NOMO-1 treated with dmso at 0.1 percent for 144 hours (cell line): ENCODE measurements around the gene GSK3B.
"Not testable (repeated sequence)": the region's sequence is repeated elsewhere in the genome, so short reads cannot be mapped to it uniquely, and the experiment has no call there.

ENCODE experiments used
- DNase-seq: peaks from one replicate; lab custom pipeline; 2025; ENCODE audit not compliant: unreplicated experiment; lab: John Stamatoyannopoulos, UW

GSK3B gene

DNA sequence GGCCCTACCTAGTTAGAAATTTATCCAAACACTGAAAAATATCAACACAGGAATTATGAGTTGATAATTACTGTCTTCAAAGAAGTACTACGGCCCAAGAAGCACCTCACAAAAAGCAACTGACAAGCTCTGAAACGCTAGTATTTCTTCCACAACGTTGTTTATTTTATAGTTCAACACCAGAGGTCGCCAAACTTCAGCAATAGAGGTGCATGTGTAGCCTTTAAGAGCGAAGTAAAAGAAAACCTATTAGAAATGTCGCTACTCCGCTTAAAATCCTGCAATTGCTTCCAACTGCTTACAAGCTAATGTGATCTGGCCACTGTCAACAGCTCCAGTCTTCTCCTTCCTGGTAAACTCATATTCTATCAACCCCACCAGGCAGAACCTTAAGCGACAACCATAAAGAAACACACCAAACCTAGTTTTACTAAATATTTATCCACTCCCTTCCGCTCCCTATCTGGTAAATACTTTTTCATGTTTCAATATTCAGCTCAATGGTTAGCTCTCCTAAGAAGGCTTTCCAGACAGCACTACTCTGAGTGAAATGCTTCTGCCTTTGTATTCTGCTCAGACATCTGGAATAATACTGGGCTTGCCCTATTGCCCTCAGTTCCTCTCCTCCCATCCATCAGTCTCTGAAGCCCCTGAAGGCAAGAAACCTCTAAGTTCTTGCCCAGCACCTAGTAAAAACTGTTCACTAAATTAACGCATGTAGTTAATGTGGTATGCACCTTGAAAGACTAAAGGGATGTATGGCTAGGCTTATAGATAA is 202.1 kb downstream of the GSK3B start:
- DNase-seq = peak; percentile 33

DNA sequence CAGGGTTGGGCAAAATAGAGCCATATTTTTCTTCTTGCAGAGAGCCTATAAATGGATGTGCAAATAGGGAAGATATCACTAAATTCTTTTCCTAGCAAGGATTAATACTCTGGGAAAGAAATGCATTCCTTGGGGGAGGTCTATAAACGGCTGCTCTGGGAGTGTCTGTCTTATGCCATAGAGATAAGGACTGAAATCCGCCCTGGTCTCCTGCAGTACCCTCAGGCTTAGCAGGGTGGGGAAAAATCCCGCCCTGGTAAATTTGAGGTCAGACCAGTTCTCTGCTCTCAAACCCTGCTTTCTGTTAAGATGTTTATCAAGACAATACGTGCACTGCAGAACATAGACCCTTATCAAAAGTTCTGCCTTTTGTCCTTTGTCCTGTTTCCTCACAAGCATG is 205.6 kb downstream of the GSK3B start:
- DNase-seq = not testable (repeated sequence)

DNA sequence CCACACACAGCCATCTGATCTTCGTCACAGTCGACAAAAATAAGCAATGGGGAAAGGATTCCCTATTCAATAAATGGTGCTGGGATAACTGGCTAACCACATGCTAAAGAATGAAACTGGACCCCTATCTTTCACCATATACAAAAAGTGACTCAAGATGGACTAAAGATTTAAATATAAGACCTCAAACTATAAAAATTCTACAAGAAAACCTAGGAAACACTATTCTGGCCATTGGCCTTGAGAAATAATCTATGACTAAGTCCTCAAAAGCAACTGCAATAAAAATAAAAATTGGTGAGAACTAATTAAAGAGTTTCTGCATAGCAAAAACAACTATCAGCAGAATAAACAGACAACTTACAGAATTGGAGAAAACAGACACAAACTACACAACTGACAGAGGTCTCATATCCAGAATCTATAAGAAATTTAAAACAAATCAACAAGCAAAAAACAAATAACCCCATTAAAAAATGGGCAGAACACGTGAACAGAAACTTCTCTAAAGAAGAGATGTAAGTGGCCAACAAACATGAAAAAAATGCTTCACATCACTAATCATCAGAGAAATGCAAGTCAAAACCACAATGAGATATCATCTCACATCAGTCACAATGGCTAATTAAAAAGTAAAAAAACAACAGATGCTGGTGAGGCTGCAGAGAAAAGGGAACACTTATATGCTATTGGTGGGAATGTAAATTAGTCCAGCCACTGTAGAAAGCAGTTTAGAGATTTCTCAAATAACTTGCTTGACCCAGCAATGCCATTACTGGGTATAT is 208.3 kb downstream of the GSK3B start:
- no peak for DNase-seq

DNA sequence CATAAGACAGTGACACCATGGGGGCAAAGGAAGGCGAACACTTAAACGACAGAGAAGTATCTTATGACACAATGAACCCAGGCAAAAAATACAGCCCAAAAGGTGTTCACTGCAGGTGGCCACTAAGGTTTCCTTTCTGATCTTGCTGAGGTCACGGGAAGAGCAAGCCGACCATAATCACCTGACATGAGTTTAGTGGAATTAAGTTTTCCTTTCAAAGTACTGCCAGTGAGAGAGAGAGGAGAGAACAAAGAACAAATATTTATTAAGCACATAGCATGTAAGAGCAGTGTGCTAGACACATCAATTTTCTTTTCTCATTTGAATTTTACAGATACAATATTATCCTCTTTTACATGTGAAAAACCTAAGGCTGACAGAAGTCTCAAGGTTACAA is 210.1 kb downstream of the GSK3B start:
- no peak for DNase-seq

DNA sequence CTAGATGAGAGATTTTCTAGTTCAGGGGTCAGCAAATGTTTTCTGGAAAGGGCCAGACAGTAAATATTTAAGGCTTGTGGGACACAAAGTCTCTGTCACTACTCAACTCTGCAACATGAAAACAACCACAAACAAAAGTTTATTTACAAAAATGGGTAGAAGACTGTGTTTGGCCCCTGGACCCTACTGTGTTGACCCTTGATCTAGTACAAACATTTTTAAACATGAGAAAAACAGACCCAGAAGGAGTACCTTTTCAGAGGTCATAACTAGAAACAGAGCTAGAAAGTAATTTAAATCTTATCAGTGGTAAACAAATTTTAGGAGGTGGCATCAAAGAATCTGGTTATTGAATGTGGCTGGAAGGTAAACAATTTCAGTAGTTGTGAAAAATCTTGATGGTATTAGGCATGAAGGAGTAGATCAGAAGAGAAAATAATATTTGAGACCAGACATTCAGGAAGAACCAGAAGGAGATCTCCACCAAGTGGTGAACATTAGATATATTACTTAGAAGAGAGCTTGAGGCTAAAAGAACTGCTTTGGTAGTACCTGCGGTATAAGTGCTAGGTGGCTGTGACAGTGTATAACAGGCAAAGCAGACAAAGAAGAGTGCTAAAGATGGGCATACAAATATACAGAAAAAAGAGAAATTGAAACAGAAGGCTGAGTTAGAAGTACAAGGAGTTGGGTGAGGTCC is 210.6 kb downstream of the GSK3B start:
- DNase-seq = no peak

DNA sequence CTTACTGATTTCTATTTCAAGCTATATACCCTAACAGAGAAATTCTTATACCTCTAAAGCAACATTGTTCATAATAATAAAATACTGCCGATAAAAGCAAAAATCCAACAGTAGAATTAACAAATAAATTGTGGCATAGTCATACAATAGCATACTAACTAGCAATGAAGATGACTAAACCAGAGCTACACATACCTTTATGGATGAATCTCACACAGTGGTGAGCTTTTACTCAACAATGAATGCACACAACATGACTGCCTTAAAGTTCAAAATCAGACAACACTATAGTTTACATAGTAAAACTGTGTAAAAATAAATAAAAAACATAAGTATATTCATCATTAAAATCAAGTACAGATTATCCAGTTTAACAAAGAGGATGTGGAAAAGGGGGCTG is 213.3 kb downstream of the GSK3B start:
- no peak for DNase-seq

DNA sequence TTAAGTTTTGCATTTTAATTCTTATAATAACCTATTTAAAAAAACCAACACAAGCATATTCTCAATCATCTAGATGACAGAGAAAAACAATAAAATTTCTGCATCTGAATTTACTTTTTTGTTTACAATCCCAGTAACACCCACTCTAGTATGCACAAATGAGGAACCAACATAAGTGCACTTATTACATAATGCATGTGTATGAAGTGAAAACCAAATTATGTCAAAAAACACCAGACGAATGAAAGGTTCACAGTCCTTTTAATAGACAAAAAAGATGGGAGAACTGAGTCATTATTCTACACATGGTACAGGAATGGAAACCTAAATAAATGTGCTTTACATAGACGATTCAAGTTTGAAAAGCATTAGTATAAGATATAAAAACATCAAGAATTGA is 220.6 kb downstream of the GSK3B start:
- peak; percentile 3 for DNase-seq

DNA sequence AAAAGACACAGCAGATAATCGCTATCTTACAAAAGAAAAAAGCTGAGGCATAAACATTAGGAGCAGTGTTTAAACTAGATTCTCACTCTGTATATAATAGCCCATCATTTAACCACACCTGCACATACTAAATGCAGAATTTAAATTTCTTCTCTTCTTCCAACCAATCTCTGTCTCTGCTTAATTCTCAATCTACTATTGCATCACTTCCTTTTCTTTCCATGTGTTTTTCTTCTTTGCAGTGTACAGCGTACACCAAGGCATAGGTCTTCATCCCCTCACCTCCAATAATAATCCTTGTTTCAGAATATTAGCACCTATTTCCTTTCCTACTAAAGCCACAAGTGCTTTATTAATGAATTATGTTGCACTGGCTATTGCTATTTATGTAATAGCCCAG is 221.5 kb downstream of the GSK3B start:
- no peak for DNase-seq

DNA sequence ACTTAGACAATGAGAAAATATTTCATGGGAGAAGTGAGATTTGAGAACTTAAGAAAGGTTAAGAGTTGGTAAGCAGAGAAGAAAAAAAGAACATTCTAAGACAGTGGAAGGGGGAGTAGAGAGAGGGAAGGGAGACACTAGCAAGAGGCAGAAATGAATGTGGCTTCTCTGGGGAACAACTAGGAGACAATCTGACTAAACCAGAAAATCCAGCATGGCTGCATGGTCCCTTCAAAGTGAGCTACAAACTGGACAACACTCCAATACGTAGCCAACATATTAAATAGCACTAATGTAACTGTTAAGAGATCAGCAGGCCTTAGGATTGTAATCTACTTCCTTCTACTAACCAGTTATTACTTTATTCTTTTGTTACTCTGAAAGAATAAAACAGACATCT is 222.7 kb downstream of the GSK3B start:
- DNase-seq = no peak

DNA sequence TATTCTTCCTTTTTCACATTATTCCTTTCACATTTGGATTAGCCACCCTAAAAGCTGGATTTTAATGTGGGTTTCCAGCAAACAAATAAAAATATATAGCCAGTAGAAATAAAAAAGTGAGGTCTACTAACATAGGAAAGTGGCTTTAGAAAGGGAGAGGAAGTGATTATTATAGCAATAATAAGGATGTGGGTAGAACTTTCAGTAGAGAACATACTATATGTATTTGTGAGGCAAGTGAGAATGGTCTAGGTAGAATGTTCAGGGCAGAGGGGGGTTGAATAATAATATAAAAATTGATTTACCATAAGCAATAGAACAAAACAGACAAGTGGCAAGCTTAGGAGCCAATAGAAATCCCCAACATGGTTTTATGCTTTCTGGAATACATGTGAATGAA is 223.7 kb downstream of the GSK3B start:
- peak; percentile 6 for DNase-seq

DNA sequence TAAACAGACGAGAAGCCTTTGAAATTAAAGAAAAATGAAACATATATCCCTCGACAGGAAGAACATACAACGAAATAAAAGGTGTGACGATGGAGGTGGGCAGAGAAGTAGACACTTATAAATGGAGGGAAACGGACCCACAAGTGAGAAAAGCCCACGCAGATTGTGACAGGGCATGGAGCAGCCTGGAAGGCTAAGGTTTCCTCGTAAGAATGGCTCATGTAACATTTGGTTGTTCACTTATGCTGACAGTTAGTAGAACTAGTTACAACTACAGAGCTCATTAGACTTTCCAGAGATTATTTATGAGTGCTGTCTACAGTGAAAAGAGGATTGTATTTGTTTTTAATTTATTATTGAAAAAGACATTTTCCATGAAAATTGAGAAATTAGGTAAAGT is 229.8 kb downstream of the GSK3B start:
- no peak for DNase-seq

DNA sequence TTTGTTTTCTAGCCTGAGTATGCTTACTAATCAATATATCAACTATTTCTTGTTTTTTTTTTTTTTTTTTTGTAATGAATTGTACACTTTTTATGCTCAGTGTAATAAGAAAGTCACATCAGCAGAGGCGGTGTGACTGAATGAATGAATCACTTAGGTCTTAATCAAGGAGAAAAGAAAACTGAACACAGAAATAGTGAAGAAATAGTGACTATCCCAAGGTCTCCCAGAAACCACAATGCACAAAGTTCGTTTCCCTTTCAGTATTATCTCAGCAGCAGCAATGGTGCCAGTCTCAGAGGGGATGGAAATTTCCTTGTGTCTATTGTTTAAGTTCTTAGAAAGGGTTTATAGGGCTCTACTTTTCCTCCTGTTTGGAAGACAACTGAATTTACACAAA is 231.6 kb downstream of the GSK3B start:
- no peak for DNase-seq

DNA sequence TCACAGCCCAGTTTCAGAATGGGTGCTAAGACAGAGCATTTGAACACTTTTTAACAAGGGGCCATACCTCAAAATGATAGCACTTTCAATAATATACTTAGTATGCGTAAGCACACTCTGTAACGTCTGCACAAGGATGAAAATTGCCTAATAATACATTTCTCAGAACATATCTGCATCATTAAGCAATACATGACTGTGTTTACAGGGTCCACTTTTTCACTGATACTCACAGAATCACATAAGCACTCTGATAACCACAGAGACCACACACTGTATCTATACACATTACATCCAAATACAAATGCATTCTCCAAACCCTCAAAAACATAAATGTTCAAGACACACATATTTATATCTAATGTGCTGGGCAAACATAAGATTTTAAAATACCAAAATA is 232.6 kb downstream of the GSK3B start:
- DNase-seq = no peak

DNA sequence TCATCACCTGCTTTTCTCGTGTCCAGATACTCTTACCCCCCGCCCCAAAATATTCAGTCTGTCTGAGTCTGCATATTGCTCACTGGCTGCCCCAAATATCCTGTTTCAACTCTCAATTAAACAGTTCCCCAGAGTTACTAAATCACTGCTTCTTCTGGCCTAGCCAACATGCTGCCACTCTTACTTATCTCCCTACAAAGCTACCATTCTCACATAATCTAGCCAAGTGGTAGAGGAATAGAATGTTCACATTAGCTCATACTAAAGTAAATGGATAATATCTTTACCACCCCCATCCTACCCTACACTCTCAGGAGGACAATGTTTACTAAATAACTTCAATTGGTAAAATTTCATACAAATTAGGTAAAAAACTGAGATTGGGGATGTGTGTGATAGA is 234.5 kb downstream of the GSK3B start:
- DNase-seq = no peak

DNA sequence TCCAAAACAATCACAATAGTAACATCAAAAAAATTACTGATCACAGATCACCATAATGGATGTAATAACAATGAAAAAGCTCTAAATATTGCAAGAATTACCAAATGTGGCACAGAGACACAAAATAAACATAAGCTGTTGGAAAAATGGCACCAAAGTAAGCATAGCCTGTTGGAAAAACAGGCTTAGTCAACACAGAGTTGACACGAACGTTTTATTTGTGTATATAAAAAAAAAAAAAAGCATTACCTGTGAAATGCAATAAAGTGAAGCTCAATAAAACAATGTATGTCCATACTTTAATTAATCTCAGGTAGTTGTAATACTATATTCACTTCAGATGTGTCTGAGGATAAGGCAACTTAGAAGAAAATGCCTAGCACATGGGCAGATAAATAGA is 235.3 kb downstream of the GSK3B start:
- no peak for DNase-seq

DNA sequence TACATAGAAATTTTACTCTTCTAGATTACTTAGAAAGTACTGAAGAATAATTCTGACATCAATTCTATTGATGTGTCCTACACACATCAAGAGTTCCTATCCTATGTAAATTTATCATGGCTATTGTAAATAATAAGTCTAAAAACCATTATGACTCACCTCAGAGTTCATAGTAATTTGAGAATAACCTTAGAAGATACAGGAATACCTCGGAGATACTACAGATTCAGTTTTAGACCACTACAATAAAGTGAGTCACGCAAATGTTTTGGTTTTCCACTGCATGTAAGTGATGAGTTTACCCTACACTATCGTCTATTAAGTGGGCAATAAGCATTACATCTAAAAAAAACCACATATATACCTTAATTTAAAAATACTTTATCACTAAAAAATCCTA is 237.6 kb downstream of the GSK3B start:
- DNase-seq = no peak

DNA sequence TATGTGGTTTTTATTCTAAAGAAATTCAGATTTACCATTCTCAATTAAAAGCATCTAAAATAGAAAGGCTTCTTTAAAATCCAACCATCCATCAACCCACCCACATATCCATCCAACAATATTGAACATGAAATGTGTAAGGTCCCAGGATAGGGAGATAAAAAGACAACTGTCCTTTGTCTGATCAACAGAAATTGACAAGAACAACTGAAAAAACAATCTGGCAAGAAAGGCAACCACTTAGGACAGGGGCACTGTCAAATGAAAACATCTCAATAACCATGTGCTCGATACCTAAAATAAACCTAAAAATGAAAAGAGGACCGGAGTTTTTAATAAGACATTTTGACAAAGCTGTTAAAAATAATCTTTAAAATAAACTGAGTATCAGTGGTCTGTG is 245.1 kb downstream of the GSK3B start:
- no peak for DNase-seq

DNA sequence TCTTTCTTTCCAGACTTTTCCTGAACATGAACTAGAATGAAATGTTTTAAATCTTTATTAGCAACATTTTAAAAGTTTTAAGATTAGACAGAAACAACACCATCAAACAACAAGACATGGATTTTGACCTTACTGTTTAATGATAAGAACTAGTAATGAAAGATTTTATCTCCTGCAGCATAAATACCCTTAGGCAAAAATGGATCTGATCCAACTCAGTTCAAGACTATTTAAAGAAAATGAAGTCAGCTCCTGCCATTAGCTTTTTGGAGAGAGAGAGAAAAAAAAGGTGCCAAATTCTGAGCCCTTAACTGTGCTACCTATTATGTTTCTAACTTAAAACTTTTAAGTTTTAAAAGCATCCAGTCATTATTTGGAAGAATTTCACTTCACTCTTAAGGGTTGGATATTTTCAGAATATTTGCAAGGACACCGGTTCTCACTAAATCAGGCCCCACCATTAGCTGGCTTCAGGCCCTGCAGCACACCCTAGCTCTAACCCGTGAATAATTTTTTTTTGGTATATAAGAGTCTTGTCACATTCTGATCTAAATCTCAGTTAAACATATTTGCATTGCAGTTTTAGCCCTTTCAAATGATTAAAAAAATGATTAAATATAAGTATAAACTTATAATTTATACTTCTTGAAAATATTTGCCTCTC is 252.3 kb downstream of the GSK3B start:
- no peak for DNase-seq

DNA sequence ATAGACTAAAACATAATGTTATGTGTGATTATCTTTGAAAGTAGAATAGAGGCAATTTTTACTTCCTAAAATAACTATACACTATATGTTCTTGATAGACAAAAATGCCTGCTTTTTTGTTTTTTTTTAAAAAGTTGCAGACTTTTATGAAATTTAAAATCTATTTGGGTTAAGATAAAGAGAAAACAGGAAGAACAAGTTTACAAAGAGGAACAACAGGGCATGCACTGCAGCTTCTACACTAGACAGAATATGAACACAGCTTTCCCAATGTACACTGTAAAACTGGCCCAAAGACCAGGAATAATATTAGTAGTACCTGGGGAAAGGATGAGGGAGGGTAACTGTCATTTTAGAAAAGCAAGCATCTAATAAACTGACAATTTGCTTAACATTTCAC is 258.7 kb downstream of the GSK3B start:
- no peak for DNase-seq

DNA sequence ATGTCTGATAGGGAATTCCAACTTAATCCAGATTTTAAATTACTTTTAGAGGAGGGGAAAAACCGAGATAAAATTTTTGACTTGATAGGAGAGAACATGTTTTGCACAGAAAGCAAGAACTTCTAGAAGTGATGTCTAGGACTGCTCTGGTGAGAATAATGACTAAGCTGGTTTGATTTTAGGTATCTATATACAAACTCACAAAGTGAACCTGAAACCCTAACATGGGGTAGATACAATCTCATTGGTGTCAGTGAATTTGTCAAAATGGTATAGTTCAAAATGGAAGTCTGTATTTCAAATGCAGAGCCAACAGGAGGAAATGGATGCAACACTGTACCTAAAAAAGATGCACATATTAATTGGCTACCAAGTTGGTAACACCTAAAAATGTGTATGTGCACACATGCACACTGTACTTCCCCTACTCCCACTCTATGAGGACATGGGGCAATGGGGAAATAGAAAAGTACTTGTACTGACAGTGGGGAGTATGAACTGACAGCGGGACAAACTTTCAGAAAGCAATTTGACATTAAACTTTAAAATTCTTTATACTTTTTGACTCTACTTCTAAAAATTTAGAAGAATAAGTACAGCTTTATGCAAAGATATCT is 259.4 kb downstream of the GSK3B start:
- DNase-seq = peak; percentile 27

DNA sequence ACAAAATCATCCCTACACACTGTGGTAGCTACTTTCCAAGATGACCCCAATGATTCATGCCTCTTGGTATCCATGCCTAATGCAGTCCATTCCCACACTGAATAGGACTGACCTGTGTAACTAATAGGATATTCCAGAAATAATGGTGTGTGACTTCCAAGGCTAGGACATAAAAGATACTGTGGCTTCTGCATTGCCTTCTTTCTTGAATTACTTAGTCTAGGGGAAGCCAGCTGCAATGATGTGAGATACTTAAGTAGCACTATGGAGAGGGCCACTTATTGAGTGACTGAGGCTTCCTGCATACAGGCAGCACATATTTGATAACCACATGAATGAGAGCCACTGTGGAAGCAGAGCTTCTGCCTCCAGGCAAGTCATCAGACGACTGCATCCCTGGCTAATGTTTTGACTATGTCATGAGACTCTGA is 262.3 kb downstream of the GSK3B start:
- no peak for DNase-seq
